Hematopoietic multipotent progenitor cell treated with erythropoietin and hydrocortisone succinate and interleukin-3 and kit ligand, for 6 days (in vitro differentiated cells): ENCODE measurements around the gene GSG1L.

Source experiments
- DNase-seq: peaks from one replicate; pipeline ENCODE4 v3.0.0-alpha.2; 2015

Gene GSG1L

GRCh38 chr16:27805828-27806351 is 257.6 kb downstream of the GSG1L start:
- no peak for DNase-seq

DNA sequence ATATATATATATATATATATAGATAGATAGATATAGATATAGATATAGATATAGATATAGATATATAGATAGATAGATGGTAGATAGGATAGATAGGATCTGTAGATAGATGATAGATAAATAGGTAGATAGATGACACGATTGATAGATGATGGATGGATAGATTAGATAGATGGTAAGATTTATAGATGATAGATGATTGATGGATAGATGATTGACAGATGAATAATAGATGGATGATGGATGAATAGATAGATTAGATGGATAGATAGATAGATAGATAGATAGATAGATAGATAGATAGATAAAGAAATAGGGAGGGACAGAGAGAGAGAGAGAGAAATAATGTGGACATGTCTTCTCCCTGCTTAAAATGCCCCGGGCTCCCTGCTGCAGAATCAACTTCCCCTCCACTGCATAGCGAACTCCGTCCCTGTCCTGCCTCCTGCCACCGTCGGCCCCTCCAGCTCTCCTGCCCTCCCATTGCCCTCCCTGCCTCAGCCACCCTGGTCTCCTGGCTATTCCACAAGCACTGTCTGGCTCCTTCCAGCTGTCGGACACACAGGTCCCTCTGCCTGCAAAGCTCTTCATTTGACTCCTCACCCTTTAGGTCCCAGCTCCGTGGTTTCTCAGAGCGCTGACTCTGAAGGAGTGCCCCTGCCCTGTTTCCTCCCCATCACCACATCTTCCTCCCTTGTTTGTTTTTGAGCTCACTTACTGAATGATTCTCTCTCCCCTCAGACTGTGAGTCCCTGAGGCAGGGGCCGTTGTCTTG is 259.6 kb downstream of the GSG1L start:
- no peak for DNase-seq

DNA sequence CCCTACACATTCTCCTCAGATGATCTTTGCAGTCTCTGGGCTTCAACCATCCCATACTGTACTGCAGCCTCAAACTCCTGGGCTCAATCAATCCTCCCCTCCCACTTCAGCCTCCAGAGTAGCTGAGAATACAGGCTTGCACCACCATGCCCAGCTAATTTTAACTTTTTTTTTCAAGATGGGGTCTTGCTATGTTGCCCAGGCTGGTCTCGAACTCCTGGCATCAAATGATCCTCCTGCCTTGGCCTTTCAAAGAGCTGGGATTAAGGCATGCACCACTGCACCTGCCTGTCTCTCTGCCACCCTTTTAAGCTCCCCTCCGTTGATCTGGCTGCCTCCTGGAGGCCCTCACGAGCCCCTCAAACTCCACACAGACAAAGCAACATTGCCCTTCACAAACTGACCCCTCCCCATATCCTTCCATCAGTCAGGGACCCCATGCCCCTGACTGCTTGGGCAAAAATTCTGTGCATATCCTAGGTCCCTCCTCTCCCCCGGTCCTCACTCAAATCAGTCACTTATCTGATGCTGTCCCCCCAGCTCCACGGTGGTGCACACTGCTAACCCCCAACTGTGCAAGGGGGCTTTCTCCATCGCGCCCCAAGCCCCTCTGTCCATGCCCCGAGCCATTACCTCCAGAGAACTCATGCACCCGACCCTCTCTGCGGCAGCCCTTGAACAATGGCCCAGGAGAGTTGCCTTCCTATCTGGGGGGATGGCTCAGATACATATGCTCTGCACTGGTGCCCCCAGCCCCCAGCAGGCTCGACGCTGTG is 260.7 kb downstream of the GSG1L start:
- DNase-seq = no peak

GRCh38 chr16:27801289-27801945 is 262.1 kb downstream of the GSG1L start:
- no peak for DNase-seq

DNA sequence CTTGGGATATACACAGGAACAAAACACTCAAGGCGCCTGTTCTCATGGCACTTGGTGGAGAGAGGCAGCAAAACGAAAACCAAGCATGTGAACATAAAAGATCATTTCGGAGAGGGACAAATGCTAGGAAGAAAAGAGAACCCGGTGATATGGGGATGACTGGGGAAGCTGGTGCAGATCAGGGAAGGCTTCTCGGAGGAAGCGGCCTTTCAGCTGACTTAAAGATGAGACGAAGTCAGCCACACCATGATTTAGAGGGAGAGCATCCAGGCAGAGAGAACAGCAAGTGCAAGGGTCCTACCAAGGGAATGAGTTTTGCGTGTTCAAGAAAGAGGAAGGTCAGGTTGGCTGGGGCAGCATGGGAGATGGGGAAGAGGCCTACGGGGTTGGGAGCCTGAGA is 262.7 kb downstream of the GSG1L start:
- DNase-seq = no peak

- no peak for DNase-seq
These were observed 263.6 kb downstream of the GSG1L start for GRCh38 chr16:27799896-27800295.

DNA sequence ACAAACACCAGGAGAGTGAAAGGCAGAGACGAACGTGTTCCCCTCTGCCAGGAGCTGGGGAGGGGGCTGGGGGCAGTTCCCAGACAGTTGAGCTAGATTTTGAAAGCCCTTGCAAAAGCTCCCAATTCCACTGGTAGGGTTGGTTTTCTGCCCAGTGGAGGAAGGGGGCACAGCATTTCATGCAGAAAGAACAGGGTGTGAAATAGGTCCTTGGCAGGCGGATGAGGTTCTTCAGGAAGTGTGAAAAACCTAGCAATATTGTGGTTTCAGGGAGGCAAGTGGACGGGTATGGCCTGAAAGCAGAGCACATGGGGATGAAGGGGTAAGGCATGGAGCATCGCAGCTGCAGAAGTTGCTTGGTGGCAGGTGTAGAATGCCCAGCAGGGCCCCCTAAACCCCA is 265.3 kb downstream of the GSG1L start:
- no peak for DNase-seq

DNA sequence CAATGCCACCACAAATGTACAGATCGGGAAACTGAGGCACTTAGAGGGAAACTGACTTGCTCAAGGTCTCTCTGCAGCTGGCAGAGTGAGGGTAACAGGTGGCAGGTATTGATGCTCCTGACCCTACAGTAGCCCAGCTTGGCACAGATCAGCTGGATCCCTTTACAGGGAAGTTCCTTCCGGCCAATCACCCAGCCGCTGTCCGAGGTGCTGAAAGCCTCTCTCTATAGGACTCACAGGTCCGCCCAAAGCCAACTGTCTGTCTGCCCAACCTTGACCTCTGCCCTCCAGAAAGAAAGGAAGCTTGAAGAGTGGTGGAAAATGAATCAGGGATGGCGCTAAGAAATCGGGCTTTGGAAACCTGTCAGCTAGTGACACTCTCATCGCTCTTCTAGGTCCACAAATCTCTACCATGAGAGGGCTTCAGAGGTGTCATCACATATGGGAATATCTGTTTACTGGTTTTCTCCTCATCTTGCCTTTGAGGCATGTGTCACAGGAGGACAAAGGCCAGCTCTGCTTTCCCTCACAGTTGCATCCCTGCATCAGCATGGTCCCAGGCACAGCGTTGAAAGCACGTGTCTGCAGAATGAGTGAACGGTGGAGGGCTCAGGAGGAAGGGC is 267.4 kb downstream of the GSG1L start:
- DNase-seq = peak; percentile 83

DNA sequence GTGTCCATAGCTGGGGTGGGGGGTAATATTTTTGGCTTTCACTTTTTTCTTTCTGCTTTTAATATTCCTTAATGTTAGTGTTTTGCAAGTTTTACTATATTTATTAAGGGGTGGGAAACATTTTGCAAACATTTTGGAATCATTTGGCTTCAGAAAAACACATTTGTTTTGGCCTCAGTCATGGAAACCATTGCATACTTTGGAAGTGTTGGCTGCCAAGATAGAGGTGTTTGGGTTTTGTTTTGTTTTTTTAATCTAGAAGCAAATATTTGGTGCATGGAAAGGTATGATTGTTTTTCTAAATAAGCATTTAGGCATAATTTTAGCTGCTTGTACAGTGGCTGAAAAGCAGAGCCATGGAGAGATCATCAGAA is 270.3 kb downstream of the GSG1L start:
- no peak for DNase-seq

DNA sequence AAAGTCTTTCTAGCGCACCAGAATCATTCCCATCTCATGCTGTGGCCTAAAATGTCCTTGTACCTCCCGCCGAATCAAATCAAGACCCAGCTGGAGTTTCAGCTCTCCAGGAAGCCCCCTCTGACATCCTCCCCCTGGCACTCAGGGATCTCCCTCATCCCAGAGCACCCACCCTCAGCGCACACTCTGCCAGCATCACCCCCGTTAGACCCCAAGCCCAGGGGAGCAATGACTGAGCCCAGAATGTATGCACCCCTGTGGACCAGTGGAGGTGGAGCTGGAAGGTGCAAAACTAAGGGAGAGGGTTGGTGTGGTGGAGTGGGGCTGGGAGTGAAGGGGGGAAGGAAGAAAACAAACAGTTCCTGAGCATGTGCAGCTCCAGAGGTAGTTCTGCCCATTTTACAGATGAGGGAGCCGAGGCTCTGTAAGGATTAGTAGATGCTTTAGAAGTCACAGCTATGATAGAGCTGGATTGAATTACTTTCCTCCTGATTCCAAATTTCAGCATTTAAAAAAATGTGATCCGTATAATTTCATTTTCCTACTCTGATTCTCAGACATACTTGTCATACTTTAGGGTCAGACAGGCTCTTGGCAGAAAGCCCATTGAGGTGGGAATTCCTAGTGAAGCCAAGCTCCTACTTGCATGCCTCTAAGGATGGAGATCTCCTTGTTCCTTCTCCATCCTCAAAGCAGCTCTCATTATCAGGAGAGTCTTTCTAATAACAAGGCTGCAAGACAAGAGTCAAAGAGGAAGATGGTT is 270.8 kb downstream of the GSG1L start:
- DNase-seq = no peak

DNA sequence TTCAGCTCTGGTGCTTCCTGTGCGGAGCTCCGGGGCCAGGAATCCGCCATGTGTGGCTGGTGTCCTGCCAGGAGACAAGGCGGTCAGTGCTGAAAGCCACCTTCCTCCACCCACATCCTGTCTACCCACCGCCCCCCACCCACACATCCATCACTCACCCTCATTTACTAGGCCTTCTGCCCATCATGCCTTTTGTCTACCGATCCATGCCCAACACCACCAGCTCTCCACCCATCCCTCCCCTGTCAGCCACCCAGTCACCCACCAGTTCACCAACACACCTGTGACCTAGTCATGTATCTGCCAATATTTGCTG is 272.2 kb downstream of the GSG1L start:
- DNase-seq = no peak

GRCh38 chr16:27790546-27791403 is 272.7 kb downstream of the GSG1L start:
- no peak for DNase-seq

- no peak for DNase-seq
These were observed 273.8 kb downstream of the GSG1L start for GRCh38 chr16:27789595-27790241.

- DNase-seq = no peak
These were observed 274.4 kb downstream of the GSG1L start for GRCh38 chr16:27789150-27789549.

- no peak for DNase-seq
These were observed 275.8 kb downstream of the GSG1L start for GRCh38 chr16:27787665-27788064.

DNA sequence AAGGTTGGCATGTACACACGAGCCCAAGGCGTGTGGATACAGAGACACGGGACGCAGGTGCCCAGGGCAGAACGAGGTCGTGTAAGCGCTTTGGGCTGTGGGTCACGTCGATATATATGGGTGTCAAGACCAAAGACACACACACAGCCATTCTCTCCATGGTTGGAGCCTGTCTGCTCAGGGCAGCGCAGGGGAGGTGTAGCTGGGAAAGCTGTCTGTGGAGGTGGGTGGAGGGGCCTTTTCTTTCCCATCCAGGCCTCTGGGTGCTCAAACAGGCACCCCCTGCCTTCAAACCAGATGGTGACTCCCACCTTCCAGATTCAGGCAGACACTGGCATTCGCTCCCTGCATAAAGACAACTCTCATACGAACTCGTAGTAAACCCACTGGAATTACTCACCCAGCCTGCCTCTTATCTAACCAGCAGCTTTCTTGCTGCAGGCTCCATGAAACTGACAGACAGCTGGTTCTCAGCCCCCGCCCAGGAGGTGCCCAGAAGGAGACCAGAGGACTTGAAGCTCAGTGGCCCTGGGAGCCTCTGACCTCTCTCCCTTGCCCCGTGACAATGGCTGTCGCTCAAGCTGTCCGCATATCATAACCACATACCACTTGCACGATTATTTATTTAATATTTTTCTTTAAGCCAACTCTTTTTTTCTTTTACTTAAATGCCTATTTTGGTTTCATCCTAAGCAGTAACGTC is 276.4 kb downstream of the GSG1L start:
- DNase-seq = no peak

DNA sequence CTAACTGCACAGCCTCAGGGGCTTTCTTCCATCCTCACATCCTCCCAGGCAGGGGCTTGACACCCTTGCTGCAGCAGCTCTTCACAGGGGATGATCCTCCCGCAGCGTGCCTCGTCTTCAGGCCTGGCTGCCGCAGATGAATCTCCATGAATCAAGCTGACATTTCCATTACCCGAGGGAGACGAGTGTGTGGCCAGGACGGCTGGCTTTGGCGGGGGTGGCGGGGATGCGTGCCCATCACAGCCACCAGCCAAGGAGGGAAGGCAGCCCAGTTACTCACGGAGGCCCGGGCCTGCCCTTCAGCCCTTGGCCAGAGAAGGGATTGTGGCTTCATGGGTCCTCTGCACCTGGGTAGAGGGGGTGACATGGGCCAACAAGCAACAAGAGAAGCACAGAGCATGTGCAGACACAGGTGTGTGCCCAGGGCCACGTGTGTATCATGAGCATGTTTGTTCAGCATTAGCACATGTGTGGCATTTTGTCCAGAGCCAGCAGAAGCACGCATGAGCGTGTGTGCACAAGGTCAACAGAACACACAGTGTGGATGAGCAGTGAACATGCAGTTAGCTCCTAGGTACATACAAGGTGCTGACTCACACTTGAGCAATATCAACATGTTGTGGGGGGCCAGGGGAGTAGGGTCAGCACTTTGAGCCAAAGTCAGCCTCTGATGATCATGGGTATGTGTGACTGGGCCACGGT is 277.1 kb downstream of the GSG1L start:
- DNase-seq = no peak

GRCh38 chr16:27785307-27785678 is 278.2 kb downstream of the GSG1L start:
- DNase-seq = no peak

DNA sequence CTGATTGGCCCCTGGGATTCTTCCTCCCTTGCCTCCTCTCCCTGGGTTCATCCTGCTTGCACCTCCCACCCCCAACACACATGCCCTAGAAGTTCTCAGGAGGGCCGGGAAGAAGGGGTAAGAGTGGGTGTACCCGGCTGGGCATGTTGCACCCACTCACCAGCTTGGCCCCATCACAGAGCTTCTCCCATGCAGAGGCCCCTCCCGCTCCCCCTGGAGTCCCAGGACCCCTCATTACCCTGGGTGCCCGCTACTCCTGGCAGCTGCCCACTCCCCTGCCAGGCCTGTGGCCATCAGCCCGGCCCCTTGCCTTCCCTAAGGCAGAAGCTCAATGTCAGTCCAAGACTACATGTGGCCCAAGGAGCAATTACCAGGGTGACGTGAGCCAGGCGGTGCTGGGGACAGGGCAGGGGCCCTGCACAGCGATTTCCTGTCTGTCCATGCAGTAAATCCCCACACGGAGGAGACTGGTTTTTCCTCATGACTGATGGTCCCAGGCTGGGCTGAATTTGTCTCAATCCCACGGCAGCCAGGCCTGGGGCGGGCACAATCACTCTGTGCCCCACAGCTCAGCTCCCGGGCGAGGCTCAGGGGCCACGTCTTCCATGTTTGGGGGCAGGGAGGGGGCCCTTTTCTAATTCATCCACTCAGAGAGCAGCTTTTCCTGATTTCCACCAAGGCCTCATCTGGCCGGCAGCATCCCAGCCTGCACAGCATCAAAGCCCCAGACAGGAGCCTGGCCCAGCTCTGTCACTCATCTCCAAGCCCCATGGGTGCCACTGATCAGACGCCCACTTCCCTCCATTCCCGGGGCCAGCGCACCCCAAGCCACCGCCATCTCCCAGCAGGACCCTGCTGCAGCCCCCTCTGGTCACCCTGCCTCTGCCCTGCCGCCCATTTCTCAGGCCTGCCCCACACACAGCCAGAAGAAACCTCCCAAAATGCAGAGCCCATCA is 278.9 kb downstream of the GSG1L start:
- DNase-seq = no peak
